Measurements from ENCODE around the gene SIK2. TPM values are rescaled to one million over a fixed set of nuclear protein-coding genes. Genes with fewer than 3 reads are reported as not detected.

SIK2 gene
- total RNA-seq, 3 donors from 2014 or later, result 5.9 to 8.3 (median 6.7) TPM

DNA sequence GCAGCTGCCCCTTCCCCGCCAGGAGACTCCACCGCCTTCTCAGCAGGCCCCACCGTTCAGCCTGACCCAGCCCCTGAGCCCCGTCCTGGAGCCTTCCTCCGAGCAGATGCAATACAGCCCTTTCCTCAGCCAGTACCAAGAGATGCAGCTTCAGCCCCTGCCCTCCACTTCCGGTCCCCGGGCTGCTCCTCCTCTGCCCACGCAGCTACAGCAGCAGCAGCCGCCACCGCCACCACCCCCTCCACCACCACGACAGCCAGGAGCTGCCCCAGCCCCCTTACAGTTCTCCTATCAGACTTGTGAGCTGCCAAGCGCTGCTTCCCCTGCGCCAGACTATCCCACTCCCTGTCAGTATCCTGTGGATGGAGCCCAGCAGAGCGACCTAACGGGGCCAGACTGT is 121.3 kb downstream of the SIK2 start:
- ATAC-seq (no peak), DNase-seq (no peak)
- Mint-ChIP-seq H3K4me1 (ENCODE audit: low read depth) (no peaks in the 10 kb centered on the region), H3K4me3 (no peak overlapping the region), H3K9me3 (no peaks in the 10 kb centered on the region), H3K36me3 (ENCODE audit: insufficient read depth) (peaks cover 30% of the 10 kb centered on the region), H3K27me3 (ENCODE audit: low read depth) (no peaks in the 10 kb centered on the region)

DNA sequence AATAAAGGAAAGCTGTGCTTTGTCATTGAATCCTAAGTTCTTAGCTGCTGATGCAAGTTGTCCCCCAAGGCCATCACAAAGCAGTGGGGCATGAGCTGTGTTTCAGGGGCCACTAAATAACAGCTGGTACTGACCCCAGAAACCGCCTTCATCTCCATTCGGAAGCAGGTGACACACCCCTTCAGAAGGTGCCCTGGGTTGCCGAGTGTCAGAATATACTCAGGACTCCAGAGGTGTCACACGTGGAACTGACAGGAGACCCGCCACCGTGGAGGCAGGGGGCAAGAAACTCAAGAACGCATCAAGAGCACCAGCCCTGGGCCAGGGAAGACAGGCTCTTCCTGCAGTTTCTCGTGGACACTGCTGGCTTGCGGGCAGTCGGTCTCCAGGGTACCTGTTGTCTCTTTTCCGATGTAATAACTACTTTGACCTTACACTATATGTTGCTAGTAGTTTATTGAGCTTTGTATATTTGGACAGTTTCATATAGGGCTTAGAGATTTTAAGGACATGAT is 122.4 kb downstream of the SIK2 start:
- Mint-ChIP-seq H3K9me3 (no peaks in the 10 kb centered on the region), H3K4me1 (ENCODE audit: low read depth) (no peaks in the 10 kb centered on the region), H3K4me3 (no peak overlapping the region), H3K27me3 (ENCODE audit: low read depth) (no peaks in the 10 kb centered on the region), H3K36me3 (ENCODE audit: insufficient read depth) (peaks cover 23% of the 10 kb centered on the region)
- DNase-seq (no peak), ATAC-seq (no peak)

DNA sequence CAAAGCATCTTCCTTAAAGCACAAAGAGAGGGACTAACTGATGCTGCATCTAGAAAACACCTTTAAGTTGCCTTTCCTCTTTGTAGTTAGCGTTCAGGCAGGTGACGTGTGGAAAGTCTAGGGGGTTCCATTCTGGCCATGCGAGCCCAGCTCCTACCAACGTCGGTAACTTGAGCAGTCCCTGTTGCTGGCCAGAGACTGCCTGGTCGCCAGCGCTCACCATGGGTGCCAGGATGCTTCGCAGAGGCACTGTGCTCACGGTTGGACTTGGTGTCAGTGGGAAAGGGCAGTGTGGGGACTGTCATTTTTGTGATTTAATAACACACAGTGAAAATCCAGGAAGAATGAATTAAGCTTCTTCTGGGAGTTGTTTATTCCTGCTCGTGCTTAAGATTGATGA is 123.4 kb downstream of the SIK2 start:
- Mint-ChIP-seq H3K4me1 (ENCODE audit: low read depth) (no peaks in the 10 kb centered on the region), H3K36me3 (ENCODE audit: insufficient read depth) (peaks cover 17% of the 10 kb centered on the region), H3K4me3 (no peak overlapping the region), H3K27me3 (ENCODE audit: low read depth) (no peaks in the 10 kb centered on the region), H3K9me3 (no peaks in the 10 kb centered on the region)
- DNase-seq (no peak), ATAC-seq (no peak)

DNA sequence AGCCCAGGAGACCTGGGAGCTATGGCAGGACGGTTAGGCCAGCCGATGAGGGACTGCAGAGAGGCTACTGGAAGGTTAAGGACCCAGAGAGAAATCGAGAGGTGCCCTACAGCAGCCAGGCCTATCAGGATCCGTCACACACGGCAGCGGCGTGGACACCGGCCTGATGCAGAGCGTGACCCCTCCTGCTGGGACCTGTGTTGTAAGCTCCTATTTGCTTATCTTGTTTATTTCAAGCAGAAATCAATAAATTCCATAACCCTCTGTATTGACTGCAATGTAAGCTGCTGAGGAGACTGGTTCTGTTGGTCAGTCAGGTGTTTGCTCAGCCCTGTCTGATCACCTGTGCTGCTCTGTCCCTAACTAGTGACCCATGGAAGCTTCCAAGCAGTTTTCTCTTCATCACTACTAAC is 124.1 kb downstream of the SIK2 start:
- ATAC-seq (no peak), DNase-seq (no peak)
- H3K36me3 Mint-ChIP-seq (ENCODE audit: insufficient read depth), result peaks cover 11% of the 10 kb centered on the region
- no peaks in the 10 kb centered on the region for H3K27me3 Mint-ChIP-seq (ENCODE audit: low read depth)
- H3K4me1 Mint-ChIP-seq (ENCODE audit: low read depth), result no peaks in the 10 kb centered on the region
- H3K4me3 Mint-ChIP-seq, result no peak overlapping the region
- no peaks in the 10 kb centered on the region for H3K9me3 Mint-ChIP-seq

DNA sequence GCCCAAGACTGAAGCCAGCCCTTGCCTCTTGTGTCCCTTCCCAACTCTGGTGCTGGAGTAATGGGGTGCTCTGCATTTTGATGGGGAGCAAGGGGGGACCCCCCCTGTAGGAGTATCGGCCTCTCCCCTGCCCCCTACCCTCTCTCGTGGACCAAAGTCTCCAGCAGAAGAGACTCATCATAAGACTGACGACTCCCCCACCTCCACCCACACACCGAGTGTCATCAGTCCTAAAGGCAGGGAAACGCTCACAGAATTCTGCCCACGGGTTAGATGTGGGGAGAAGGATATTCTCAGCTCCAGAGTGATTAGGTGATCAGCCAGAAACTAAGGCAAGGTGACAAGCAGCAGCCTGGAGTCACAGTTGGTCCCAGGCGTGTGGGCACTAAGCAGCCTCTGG is 125.2 kb downstream of the SIK2 start:
- DNase-seq (no peak), ATAC-seq (no peak)
- Mint-ChIP-seq H3K27me3 (ENCODE audit: low read depth) (no peaks in the 10 kb centered on the region), H3K4me1 (ENCODE audit: low read depth) (no peaks in the 10 kb centered on the region), H3K36me3 (ENCODE audit: insufficient read depth) (peaks cover 6% of the 10 kb centered on the region), H3K4me3 (no peak overlapping the region), H3K9me3 (no peaks in the 10 kb centered on the region)

DNA sequence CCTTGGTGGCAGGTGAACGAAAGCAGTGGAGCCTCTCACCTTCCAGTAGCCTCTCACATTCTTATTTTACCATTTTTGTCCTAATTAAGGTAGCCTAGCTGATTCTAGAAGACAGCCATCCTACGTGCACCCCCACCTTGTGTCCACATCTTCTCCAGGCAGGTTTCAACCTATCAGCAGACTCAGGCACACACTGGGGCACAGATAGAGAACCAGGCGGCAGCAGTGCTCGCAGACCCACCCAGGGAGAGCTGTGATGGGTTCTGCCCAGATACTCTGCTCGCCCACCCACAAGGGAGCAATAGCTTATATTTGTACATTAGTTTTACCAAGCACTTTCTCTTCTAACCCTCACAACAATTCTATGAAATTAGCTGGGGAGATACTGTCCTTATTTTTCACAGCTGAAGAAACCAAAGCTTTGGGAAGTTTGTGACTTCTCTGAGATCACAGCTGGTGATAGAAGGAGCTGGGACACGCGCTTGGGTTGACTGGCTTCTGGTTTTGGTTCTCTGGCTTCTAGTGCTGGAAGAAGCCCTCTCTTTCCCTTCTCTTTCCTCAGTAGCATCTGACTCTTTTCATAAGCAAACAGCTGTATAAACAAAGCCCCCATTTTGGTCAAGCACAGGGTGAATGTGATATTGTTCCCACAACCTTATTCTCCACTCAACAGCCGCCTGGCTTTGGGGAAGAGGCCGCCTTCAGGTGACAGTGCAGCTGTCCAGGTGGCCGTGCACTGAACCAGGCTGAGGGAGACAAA is 127.0 kb downstream of the SIK2 start:
- Mint-ChIP-seq H3K27me3 (ENCODE audit: low read depth) (no peaks in the 10 kb centered on the region), H3K36me3 (ENCODE audit: insufficient read depth) (no peaks in the 10 kb centered on the region), H3K4me3 (no peak overlapping the region), H3K4me1 (ENCODE audit: low read depth) (no peaks in the 10 kb centered on the region), H3K9me3 (no peaks in the 10 kb centered on the region)
- ATAC-seq (no peak), DNase-seq (no peak)

DNA sequence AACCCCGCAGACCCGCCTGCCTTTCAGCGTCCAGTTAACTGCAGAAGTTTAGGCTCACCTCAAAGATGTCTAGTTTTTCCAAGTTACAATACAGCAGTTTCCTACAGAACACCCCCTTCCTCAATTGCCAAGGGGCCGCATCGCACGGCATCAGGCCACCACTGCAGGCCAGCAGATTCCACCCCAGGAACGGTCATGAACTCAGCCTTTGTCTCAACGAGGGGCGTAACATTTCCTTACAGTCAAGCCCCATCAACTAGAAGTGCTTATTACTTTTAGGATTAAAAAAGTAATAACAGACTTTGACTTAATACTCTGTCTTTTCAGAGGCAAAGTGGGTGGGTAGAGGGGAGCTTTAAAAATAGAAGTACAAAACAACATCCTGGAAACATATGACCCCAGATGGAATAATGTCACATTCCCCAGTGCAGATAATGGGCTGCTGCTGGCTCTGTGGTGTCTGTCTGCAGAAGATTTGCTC is 127.6 kb downstream of the SIK2 start:
- Mint-ChIP-seq H3K4me1 (ENCODE audit: low read depth) (no peaks in the 10 kb centered on the region), H3K27me3 (ENCODE audit: low read depth) (no peaks in the 10 kb centered on the region), H3K4me3 (no peak overlapping the region), H3K36me3 (ENCODE audit: insufficient read depth) (no peaks in the 10 kb centered on the region), H3K9me3 (no peaks in the 10 kb centered on the region)
- DNase-seq, result no peak
- ATAC-seq, result no peak

DNA sequence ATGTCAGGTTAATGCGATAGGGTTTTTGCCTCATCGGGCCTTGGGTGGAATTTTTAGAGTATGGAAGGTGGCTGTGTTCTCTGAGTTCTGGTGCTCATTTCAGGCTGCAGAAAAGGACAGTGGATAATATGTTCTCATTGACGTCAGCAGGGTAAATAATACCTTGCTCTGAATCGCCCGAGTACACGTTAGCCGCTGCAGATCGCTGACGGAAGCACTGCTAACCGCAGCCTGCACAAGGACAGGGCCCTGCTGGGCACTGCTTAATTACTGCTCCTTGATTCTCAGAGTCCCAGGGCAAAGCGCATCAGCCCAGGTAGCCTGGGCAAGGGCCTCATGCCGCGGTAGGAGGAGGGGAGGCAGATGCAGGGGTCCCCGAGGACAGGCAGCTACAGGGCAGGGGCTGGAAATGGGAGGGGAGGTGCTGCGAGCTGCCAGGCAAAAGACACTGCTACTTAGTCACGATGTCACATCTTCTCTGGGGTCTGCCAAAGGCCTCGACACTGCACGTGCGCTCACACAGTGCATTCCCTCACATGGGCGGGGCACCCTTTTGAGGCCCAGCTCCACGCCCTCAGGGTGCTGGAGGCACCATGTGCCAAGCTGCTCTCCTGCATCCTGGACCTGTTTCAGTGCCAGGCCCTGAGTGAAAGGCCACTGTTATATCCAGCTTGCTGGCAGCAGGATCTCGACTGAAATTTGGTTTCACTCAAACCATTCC is 128.8 kb downstream of the SIK2 start:
- peaks cover 5% of the 10 kb centered on the region for H3K4me1 Mint-ChIP-seq (ENCODE audit: low read depth)

DNA sequence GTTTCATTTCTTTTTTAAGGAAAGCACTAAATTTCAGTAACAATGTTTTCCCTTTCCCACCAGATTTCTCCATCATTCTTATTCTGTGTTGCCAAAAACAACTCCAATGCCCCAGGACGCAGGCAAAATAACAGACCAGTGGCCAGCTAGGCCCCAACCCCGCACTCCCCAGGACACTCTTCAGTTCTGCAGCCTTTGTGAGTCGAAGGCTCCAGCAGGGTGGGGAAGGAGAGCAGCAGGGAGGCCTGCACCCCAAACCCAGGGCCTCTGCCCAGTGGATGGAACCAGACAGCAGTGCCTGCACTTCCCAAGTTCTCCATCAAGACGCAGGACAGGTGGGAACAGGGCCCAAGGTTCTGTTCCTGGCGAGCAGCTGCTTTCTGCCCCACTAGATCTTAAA is 129.6 kb downstream of the SIK2 start:
- no peaks in the 10 kb centered on the region for H3K9me3 Mint-ChIP-seq
- no peaks in the 10 kb centered on the region for H3K36me3 Mint-ChIP-seq (ENCODE audit: insufficient read depth)
- H3K4me1 Mint-ChIP-seq (ENCODE audit: low read depth), result peaks cover 9% of the 10 kb centered on the region
- no peak overlapping the region for H3K4me3 Mint-ChIP-seq
- ATAC-seq (no peak), DNase-seq (no peak)
- no peaks in the 10 kb centered on the region for H3K27me3 Mint-ChIP-seq (ENCODE audit: low read depth)

More for the DNA sequence above, 128.8 kb downstream of the SIK2 start:
- no peak for DNase-seq
- Mint-ChIP-seq H3K9me3 (no peaks in the 10 kb centered on the region), H3K36me3 (ENCODE audit: insufficient read depth) (no peaks in the 10 kb centered on the region), H3K27me3 (ENCODE audit: low read depth) (no peaks in the 10 kb centered on the region), H3K4me3 (no peak overlapping the region)
- ATAC-seq, result no peak

DNA sequence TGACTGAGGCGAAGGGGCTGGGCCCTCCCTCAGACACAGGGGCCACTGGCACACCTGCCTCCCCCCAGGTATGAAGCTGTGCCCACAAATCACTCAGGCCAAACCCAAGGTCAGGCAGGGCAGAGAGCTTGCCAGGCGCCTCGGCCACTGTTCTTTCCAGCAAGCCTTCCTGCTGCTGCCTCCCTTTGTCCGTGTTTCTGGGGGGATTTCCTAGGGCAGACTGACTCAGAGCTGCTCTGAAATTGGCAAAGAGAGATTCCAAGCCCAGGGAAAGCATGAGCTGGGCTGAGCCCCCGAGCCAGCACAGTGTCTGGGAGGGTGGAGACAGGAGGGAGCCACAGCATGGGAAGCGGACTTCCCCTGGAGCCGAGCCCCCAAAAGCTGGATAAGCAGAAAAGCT is 130.8 kb downstream of the SIK2 start:
- H3K4me1 Mint-ChIP-seq (ENCODE audit: low read depth), result peaks cover 10% of the 10 kb centered on the region

DNA sequence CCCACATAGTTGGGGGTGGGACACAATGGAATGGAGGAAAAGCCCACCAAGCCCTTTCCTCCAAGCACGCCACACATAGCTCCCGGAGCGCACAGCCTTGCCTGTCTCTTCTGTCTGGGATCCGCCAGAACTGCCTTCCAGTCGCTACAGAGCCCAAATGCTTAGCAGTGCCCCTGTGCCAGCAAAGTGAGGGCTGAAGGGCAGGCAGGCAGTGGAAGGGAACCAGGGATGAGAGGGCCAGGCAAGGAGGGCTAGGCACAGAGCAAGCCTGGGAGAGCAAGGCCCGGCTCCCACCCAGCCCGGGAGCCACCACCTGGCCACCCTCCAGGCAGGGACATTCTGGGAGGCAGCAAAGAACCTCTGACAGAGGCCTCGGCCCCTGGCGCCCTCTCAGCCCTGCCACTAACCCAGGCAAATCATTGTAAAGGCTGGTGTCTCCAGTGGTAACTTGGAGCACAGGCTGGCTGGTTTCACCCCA is 131.4 kb downstream of the SIK2 start:
- H3K36me3 Mint-ChIP-seq (ENCODE audit: insufficient read depth), result peaks cover 5% of the 10 kb centered on the region

More for the DNA sequence above, 130.8 kb downstream of the SIK2 start:
- Mint-ChIP-seq H3K4me3 (no peak overlapping the region), H3K9me3 (no peaks in the 10 kb centered on the region), H3K36me3 (ENCODE audit: insufficient read depth) (peaks cover 3% of the 10 kb centered on the region), H3K27me3 (ENCODE audit: low read depth) (no peaks in the 10 kb centered on the region)
- DNase-seq (no peak), ATAC-seq (no peak)

DNA sequence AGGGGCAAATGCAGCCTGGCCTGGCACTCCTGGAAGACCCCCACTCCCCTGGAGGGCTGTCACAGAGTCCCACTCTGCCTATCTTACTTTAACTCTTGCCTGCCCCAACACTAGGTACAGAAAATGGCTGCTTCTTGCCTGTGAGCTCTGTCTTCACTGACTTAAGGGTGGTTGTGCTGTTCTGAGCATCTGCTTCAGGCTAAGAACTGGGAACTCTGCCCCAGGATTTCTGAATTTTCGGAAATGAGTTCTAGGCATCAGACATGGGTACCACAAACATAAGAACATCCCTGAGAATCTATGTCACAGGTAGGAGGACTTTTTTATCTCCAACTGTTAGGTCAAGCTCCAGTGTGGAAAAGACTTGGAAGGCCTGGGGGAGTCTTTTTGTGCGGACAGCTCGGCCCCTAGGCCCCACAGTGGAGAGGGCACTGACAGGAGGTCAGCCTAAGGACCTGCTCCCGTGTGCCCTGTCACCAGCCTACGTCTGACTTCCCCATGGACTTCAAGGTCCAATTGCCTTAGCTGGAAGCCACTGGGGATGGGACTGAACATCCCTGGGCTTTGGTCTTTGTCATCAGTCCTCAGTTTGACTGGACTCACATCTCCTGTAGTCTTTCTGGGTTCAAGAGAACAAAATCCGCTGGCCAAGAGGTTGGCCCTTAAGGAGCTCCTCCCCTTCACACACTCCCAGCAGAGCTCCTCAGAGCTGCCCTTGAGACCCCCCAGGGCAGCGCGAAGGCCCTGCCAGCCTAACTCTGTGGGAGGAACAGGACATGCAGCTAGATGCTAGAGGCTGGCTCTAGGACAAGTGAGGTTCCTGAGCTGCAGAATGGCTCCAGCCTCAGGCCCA is 132.1 kb downstream of the SIK2 start:
- DNase-seq, result no peak
- H3K4me3 Mint-ChIP-seq, result no peak overlapping the region
- H3K27me3 Mint-ChIP-seq (ENCODE audit: low read depth), result no peaks in the 10 kb centered on the region
- no peaks in the 10 kb centered on the region for H3K9me3 Mint-ChIP-seq
- ATAC-seq, result no peak
- H3K36me3 Mint-ChIP-seq (ENCODE audit: insufficient read depth), result peaks cover 8% of the 10 kb centered on the region
- H3K4me1 Mint-ChIP-seq (ENCODE audit: low read depth), result peaks cover 10% of the 10 kb centered on the region

More for the DNA sequence above, 131.4 kb downstream of the SIK2 start:
- Mint-ChIP-seq H3K4me3 (no peak overlapping the region), H3K27me3 (ENCODE audit: low read depth) (no peaks in the 10 kb centered on the region), H3K4me1 (ENCODE audit: low read depth) (peaks cover 10% of the 10 kb centered on the region), H3K9me3 (no peaks in the 10 kb centered on the region)
- DNase-seq (no peak), ATAC-seq (no peak)

DNA sequence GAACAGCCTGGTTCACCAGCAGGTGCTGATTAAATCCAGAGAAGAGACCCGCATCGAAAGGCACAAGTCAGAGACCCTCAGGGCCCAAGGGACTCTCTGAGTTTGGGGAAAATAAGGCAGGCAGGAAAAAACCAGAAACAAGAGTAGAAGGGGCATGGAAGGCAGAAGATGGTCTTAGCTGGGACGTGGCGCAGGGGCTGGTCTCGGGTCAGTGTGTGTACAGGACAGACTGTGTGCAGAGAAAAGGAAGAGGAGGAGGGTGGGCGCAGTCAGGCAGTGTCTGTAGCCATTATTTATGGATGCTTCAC is 132.7 kb downstream of the SIK2 start:
- DNase-seq (no peak), ATAC-seq (no peak)
- H3K27me3 Mint-ChIP-seq (ENCODE audit: low read depth), result no peaks in the 10 kb centered on the region
- no peak overlapping the region for H3K4me3 Mint-ChIP-seq
- no peaks in the 10 kb centered on the region for H3K9me3 Mint-ChIP-seq
- H3K4me1 Mint-ChIP-seq (ENCODE audit: low read depth), result peaks cover 10% of the 10 kb centered on the region
- peaks cover 12% of the 10 kb centered on the region for H3K36me3 Mint-ChIP-seq (ENCODE audit: insufficient read depth)

All from activated T-cell treated with anti-CD3 and anti-CD28 coated beads, Interleukin-2, amount 50 U/mL, for 4 hours (primary cell).